HG02571 (cell line): Measurements from ENCODE around the gene ABLIM2.
"Not testable (repeated sequence)": the region's sequence is repeated elsewhere in the genome, so short reads cannot be mapped to it uniquely, and the experiment has no call there.

Source experiments
- ATAC-seq: cut with Tn5 transposase; IDR thresholded peaks from one replicate; pipeline ENCODE4 v1.9.1; 2021; ENCODE audit warnings: mild to moderate bottlenecking, moderate library complexity; ENCODE audit not compliant: unreplicated experiment

The ABLIM2 gene

DNA sequence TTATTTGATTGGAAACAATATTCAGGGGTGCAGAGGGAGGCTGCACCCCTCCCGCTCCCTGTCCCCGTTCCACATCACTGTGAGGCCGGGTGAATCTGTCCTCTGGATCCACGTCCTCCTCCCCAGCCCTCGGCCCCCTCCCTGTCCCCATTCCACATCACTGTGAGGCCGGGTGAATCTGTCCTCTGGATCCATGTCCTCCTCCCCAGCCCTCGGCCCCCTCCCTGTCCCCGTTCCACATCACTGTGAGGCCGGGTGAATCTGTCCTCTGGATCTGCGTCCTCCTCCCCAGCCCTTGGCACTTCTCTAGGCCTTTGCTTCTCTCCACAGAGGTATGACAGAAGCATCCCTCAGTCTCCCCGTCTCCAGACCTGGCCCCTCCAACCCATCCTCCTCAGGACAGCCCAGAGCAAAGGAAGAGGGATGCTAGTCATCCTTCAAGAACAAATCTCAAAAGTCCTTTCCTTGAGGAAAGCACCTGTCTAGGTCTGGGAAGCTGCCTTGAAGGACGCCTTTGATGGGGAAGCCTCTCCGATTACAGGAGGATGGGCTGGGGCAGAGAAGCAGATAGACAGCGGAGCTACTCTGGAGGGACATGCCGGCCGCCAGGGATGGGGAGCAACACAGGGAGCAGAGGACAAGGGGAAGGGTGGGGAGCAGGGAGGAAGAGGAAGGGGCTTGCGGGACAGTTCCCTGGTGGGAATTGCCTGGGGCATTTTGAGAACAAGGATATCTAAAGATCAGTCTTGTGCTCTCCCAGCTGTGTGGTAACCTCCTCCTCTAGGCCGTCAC, 208.1 kb downstream of the ABLIM2 start:
- no peak for ATAC-seq

- no peak for ATAC-seq
These were observed 208.9 kb downstream of the ABLIM2 start for GRCh38 chr4:7949759-7950158.

DNA sequence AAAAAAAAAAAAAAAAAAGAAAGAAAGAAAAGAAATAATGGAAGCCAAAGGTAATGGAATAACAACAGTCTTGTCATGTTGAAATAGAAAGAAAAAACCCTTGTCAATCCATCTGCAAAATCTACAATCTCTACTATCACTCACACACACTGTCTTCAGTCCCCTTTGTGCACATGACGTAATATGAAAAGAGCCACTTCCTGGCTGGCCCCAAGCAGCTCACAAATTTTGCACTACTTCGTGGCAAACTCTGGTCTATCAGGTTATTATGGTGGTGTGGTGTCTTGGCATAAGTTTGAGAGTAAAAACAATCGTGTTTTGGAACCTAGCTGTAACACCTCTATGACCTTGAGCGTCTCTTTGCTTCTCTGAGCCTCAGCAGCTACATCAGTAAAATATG, 210.7 kb downstream of the ABLIM2 start:
- ATAC-seq, result no peak

DNA sequence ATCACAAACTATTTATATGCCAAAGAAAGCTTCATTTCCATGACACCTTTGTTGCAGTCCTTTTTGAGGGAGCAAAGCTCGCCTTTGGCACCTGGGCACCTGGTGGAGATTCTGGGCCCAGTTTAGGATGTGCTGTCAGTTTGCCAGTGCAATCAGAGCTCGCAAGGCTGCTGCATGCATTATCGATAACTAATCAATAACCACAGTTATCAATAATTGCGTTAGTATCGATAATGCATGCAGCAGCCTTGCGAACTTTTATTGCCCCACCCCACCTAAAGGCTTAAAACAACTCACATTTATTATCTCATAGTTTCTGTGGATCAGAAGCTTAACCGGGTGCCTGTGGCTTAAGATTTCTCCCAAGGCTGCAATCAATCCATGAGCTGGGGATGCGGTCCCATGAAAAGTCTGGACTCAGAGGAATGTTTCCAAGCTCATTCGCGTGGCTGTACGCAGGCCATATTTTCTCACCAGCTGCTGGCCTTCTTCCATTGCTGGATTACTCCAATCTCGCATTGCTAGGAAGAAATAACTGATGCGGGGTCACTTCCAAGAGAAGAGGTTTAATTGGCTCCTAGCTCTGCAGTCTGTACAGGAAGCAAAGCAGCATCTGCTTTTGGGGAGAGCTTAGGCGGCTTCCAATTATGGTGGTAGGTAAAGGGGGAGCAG, 212.8 kb downstream of the ABLIM2 start:
- ATAC-seq, result no peak

- no peak for ATAC-seq
These were observed 213.9 kb downstream of the ABLIM2 start for GRCh38 chr4:7944599-7945220.

DNA sequence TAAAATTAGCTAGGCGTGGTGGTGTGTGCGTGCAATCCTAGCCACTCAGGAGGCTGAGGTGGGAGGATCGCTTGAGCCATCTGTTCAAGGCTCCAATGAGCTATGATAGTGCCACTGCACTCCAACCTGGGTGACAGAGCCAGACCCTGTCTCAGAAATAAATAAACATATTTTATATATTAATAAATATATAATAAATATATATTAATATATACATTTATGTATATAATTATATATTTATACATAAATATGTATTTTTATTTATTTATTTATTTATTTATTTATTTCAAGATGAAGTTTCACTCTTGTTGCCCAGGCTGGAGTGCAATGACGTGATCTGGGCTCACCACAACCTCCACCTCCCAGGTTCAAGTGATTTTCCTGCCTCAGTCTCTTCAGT, 214.9 kb downstream of the ABLIM2 start:
- ATAC-seq, result not testable (repeated sequence)

- ATAC-seq, result no peak
These were observed 215.4 kb downstream of the ABLIM2 start for GRCh38 chr4:7943211-7943610.

DNA sequence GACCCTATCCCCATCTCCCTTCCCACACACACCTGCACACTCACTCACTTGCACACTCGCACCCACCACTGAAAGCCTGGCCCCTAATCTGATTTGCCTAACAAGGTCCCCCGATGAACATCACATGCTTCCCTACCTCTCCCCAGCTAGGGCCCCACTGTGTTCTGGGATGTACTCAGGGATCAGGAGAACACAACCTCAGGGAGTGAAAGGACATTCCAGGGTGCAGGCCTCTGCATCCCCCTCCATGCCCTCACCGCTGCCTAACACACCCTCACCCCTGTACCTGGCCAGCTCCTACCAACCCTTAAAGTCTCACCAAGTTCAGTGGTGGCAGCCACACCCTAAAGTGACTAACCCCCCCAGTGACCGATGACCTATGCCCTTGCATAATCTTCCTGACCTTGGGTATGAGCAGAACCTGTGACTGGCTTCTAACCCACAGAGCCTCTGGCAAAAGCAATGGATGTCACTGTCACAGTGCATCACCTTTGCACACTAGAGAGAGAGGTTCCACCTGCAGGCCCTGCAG, 216.6 kb downstream of the ABLIM2 start:
- ATAC-seq, result no peak

DNA sequence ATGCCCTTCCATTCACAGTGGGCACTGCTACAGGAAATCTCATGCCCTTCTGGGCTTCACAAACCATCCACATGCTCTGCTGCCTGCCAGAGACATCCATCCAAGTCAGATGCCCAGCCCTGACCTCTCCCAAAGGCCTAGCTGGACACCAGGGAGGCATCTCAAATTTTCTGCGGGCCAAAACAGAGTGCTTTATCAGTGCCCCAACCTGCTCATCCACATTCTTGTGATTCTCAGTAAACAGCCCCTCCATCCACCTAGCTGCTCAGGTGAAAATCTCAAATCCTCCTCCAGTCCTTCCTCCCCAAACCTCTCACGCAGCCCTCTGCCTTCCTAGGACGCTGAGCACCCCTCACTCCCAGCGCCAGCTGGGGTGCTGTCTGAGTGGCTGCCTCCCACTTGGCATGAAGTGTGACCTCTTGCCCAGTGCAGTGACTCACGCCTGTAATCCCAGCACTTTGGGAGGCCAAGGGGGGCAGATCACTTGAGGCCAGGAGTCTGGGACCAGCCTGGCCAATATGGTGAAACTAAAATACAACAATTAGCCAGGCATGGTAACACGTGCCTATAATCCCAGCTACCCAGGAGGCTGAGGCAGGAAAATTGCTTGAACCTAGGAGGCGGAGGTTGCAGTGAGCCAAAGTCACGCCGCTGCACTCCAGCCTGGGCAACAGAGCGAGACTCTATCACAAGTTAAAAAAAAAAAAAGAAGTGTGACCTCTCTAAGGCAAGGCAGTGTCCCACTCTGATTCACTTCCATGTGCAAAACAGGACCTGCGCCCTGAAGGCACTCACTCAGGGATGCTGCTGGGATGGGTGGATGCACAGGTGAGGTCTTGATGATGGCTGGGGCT, 217.3 kb downstream of the ABLIM2 start:
- no peak for ATAC-seq

- ATAC-seq, result peak; percentile 85
These were observed 219.1 kb downstream of the ABLIM2 start, which contains the start of gene AFAP1 for GRCh38 chr4:7939377-7940108. TSS of gene AFAP1 (minus strand) at chr4:7939861. CDS start at chr4:7872078, 67,783 bp downstream.

DNA sequence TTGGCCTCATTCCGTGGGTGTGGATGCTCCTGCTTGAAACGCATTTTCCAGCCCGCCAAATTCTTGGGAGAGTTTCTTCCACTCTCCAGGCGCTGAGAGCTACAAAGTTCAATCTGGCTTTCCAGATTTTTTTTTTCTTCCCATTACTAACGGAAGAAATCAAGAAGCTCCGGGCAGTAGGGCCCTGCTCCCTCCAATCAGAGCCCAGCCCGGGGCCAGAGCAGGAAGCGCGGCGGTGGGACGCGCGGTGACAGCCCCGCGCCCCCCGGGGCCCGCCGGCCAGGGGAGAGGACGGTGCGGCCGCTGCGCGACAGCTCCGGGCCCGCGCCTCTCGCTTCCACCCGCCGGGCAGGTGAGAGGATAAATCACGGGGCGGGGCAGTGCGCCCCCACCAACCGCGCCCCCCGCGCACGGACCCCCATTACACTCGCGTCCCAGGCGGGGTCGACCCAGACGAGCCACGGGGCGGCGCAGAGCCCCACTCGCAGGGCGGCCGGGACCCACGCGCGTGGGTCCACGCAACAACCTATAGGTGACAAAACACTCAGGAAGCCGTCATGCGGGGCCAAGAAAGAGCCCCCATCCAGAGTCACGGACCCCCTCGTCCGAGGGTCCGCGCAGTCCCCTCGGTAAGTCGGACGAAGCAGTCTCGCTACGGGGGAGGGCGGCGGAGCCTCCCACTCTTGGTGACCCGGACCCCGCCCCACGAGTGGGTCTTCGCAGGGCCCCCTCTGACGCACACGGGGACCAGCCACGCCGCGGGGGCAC, 219.8 kb downstream of the ABLIM2 start:
- no peak for ATAC-seq

- no peak for ATAC-seq
These were observed 220.4 kb downstream of the ABLIM2 start for GRCh38 chr4:7938266-7938608.

GRCh38 chr4:7937006-7937405, 221.6 kb downstream of the ABLIM2 start:
- no peak for ATAC-seq

DNA sequence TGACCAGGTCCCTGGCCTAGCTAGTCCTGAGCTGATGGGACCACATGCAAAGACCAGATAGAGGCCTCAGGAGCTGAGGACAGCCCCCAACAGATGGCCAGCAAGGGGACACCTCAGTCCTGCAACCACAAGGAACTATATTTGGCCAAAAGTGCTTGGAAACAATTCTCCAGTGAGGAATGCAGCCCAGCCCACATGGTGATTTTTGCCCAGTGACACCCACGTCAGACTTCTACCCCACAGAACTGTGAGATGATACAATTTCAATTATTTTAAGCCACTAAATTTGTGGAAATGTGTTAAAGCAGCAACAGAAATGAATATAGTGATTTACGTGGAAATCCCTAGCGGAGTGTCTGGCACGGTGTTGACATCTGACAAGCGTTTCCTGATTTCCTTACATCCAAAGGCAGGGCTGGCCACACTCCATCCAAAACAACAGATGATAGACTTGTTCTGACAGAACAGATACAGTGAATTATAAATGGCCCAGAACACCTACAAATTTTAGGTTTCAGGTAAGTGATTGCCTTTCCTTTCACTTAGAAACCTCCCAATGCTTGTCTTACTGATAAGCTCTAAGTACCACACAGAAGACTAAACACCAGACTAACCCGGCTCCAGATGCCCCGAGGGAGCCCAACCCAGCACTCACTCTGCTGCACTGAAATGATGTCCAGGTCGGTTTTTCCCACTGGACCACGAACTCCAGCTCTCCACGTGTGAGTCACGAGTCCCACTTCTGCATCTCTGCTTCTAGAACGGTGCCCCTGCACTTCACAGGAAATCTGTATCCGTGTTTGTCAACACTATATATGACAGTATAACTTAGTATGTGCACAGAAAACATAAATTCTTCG, 224.7 kb downstream of the ABLIM2 start:
- ATAC-seq, result no peak

DNA sequence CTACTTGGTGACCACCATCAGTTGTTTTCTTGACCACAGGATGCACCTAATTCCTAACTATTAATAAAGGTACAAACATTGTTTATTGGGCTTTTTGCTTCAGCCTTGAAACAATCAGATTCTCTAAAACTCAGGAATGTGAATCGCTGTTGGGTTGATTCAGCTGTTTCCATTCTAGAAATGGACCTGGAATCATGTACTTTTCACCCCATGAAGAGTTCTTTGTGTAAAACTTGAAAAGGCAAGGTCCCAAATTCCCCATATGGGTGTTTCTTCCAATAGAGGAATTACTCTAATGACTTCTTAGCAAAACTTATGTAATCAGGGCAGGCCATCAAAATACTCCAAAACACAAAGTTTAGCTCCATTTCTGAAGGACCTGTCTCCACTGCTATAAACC, 226.3 kb downstream of the ABLIM2 start:
- ATAC-seq, result no peak

GRCh38 chr4:7929118-7929951, 229.3 kb downstream of the ABLIM2 start:
- ATAC-seq, result no peak

- no peak for ATAC-seq
These were observed 229.9 kb downstream of the ABLIM2 start for GRCh38 chr4:7928711-7929110.

- no peak for ATAC-seq
These were observed 231.8 kb downstream of the ABLIM2 start for GRCh38 chr4:7926822-7927221.
